Duodenal mucosa (tissue), 2 donors: ENCODE data around the gene ATG101.

ENCODE experiments used
- H3K27ac ChIP-seq: one replicate; pipeline ENCODE4 v1.7.0; 2013; ENCODE audit warnings: low read depth, low read length
- H3K27me3 ChIP-seq, 2 donors: one replicate each; pipeline ENCODE4 v1.7.0; 2013; ENCODE audit warnings: low read length in 2 of 2, control low read depth in 1 of 2; ENCODE audit not compliant: insufficient read depth in 2 of 2, control insufficient read depth in 1 of 2
- H3K36me3 ChIP-seq, 2 donors: one replicate each; pipeline ENCODE4 v1.7.0; 2013; ENCODE audit warnings: low read length in 2 of 2, control low read depth in 1 of 2; ENCODE audit not compliant: insufficient read depth in 2 of 2, control insufficient read depth in 1 of 2
- H3K4me1 ChIP-seq, 2 donors: one replicate each; pipeline ENCODE4 v1.7.0; 2013; ENCODE audit warnings: low read length in 2 of 2, control low read depth in 1 of 2; ENCODE audit not compliant: insufficient read depth in 2 of 2, control insufficient read depth in 1 of 2
- H3K4me3 ChIP-seq, 2 donors: one replicate each; pipeline ENCODE4 v1.7.0; 2013; ENCODE audit warnings: low read length in 2 of 2, low read depth in 1 of 2
- H3K9ac ChIP-seq, 2 donors: one replicate each; pipeline ENCODE4 v1.7.0; 2013; ENCODE audit warnings: low read length in 2 of 2, low read depth in 1 of 2
- H3K9me3 ChIP-seq, 2 donors: one replicate each; pipeline ENCODE4 v1.7.0; 2013; ENCODE audit warnings: low read length in 2 of 2, control low read depth in 1 of 2; ENCODE audit not compliant: control insufficient read depth in 1 of 2

ATG101 gene, protein sequence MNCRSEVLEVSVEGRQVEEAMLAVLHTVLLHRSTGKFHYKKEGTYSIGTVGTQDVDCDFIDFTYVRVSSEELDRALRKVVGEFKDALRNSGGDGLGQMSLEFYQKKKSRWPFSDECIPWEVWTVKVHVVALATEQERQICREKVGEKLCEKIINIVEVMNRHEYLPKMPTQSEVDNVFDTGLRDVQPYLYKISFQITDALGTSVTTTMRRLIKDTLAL

DNA sequence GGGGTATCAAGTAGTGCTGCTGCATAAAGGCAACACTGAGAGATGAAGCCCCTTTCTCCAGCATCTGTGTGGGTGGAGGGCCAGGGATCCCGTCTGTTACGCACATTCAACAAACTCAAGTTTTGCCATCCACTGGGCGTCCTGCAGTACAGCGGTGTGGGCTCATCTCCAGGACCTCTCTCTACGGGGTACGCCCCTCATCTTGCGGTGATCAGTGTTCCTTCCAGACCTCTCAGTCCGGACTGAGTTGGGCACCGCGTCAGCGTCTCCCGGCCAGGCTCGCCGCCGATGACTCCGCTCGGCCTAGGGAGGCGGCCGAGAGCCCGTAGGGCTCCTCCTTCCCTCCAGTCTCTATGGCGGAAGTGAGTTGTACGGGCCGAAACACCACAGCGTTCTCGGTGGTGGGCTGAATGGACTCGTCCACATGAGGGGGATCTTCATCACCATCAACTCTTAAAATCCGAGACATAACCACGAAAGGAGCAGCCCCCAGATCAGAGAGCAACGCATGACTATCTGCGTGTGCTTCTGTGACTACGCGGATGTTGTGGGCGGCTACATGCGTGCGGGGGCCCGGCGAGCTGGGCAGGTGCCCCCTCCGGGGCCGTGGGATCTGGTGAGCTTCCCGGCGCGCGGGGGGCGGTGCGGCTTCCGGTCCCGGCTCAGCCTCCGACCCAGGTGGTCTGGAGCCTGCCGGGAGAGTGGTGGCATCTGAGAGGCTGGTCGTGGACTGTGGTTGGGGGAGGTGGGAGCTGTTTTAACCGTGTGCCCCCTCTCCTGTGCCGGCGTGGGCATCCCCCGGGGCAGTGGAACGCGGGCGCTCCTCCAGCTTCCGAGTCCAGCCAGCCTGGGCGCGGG, at the start of gene ATG101:
TSS of gene ATG101 (plus strand) at position 652 of the 858 bp plus-strand sequence. CDS start 3,673 bp downstream, outside the sequence.
- H3K9me3 ChIP-seq, result no peaks in the 10 kb centered on the region
- H3K9ac ChIP-seq, result peak within 1 kb of the TSS; percentile 74 to 96
- peak within 1 kb of the TSS; percentile 87 for H3K27ac ChIP-seq
- H3K4me1 ChIP-seq, result peaks cover 38% of the 10 kb centered on the region in 2 donors
- peaks cover 5 to 17% of the 10 kb centered on the region in 2 donors for H3K36me3 ChIP-seq
- no peaks in the 10 kb centered on the region for H3K27me3 ChIP-seq
- peak within 1 kb of the TSS; percentile 97 to 98 for H3K4me3 ChIP-seq

DNA sequence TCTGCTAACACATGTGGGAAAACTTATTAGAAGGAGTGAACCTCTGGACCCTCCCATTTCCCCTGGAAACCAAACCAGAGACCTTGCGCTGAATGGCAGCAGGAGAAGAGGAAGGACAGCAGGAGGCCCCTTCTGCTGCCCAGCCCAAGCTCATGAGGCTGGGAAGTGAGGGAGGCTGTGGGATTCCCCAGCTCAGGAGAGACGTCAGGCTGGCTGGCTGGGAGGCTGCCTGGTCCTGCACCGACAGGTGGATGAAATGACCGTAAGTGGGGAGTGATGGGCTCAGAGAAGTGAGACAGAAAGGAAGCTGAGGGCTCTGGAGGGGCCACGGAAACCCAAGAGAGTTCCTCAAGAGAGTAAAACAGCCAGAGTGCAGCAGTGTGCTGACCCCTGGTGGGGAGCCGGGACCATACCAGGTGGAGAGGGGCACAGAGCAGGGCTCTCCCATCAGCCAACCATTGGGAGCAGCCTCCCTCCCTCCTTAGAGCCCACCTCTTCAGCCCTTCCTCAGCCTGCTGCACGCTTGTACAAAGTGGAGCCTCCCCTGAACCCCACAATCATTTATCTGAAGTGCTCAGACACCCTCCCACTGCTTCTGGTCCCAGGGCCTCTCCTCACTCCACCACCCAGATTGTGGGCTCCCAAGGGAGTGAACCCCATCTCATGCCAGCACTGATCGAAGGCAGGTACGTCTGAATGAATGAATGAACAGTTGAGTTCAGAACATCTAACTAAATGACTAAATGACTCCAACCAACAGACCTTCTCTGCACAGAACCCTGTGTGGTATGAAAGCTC, 49.0 kb upstream of the ATG101 start:
- no peak overlapping the region for H3K9ac ChIP-seq
- H3K9me3 ChIP-seq, result no peaks in the 10 kb centered on the region
- peaks cover 14 to 15% of the 10 kb centered on the region in 2 donors for H3K4me1 ChIP-seq
- H3K36me3 ChIP-seq, result no peaks in the 10 kb centered on the region
- peaks cover 0 to 4% of the 10 kb centered on the region in 2 donors for H3K27me3 ChIP-seq
- no peak overlapping the region for H3K4me3 ChIP-seq
- H3K27ac ChIP-seq, result no peak overlapping the region

DNA sequence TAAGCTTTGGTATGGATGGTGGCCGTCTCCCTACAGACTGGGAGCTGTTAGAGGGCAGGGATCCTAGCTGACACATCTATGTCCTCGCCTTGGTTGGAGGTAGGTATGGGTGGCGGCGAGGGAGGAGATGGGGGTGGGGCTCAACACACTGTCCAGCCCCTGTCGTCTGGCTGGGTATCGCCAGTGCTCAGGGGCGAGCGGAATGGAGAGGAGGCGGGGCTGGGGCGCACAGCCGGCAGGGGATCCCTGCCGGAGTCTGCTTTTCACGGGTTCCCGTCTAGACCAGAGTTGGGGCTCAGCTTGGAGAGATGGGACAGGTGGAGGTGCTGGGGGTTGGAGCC, 47.0 kb upstream of the ATG101 start:
- peak overlapping the region; percentile 30 to 91 for H3K9ac ChIP-seq
- no peaks in the 10 kb centered on the region for H3K36me3 ChIP-seq
- peak overlapping the region; percentile 65 to 74 for H3K4me3 ChIP-seq

DNA sequence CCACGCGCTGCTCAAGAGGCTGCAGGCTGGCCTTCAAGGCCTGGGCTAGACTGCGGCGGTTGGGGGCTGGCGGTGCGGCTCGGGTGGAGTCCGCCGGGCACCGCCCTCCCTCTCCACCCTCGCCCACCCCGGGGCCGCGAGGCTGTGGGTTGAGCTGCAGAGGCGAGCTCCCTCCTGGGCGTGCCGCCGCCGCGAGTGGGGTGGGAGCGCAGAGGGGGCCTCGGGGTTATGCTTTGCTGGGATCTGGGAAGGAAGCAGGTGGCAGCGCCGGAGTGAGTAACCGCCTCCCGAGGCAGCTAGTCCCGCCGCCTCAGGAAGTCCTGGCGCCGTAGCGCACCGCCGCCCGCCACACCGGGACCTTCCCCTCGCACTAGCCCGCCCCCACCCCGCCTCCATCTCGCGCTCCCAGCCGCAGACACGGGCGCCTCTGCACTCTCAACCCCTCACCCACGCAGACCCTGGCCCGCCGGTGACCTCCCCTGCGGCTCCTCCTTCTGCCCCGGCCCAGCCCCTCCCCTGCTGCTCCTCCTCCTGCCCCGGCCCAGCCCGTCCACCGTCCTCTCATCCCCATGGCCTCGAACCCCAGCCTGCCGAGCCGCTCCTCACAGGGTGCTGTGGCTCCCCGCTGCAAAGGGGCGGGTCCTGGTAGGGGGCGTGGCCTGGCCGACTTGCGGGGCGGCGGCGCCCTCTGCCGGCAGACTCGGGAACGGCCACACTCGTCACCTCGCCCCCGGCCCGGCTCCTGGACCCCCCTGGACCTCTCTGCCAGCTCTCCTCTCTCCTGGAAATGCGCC, 46.4 kb upstream of the ATG101 start:
- Histone ChIP-seq H3K4me3 (peak overlapping the region; percentile 65 to 74), H3K4me1 (peaks cover 22 to 25% of the 10 kb centered on the region in 2 donors), H3K27me3 (peaks cover 0 to 3% of the 10 kb centered on the region in 2 donors), H3K36me3 (no peaks in the 10 kb centered on the region), H3K9ac (peak overlapping the region; percentile 63 to 91), H3K27ac (no peak overlapping the region), H3K9me3 (no peaks in the 10 kb centered on the region)

More for the DNA sequence above, 47.0 kb upstream of the ATG101 start:
- Histone ChIP-seq H3K27me3 (peaks cover 0 to 3% of the 10 kb centered on the region in 2 donors), H3K4me1 (peaks cover 22 to 25% of the 10 kb centered on the region in 2 donors), H3K27ac (no peak overlapping the region), H3K9me3 (no peaks in the 10 kb centered on the region)

DNA sequence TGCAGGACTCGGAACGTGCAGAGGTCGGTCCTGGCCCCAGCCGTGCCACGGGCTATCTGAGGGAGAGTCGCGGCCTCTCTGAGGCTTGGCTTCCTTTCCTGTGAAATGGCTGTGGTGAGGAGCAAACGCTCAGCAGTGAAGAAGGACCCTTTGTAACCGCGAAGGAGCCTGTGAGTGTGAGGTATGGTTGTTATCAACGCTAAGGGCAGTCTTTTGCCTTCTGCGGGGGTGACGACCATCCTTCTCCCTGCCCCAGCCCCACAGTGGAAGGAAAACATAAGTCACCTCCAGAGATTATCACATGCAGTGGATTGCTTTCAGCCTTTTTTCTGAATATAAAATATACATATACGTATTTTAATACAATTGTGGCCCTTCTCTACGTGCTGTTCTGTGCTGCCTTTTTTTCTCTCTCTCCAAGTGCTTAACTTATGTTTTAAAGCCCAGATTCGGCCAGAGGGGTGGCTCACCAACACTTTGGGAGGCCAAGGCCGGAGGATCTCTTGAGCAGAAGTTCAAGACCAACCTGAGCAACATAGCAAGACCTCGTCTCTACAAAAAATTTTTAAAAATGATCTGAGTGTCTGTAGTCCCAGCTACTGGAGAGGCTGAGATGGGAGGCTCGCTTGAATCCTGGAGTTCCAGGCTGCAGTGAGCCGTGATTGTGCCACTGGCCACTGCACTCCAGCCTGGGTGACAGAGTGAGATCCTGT, 45.6 kb upstream of the ATG101 start:
- peaks cover 22 to 25% of the 10 kb centered on the region in 2 donors for H3K4me1 ChIP-seq
- peaks cover 0 to 3% of the 10 kb centered on the region in 2 donors for H3K27me3 ChIP-seq
- no peak overlapping the region for H3K27ac ChIP-seq
- H3K9ac ChIP-seq, result peak overlapping the region; percentile 63 to 91
- H3K4me3 ChIP-seq, result peak overlapping the region; percentile 65 to 74
- H3K9me3 ChIP-seq, result no peaks in the 10 kb centered on the region
- no peaks in the 10 kb centered on the region for H3K36me3 ChIP-seq

DNA sequence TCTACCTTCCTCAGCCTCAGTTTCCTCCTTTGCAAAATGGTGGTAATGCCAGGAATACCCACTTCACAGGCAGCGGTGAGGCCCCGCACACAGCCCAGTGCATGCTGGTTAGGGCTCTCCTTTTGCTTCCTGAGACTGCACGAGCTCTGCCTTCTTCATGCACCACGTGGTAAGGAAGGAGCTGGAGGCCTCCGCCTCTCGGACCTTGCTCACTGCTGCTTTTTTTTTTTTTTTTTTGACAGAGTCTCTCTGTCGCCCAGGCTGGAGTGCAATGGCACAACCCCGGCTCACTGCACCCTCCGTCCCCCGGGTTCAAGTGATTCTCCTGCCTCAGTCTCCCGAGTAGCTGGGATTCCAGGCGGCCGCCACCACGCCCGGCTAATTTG, 44.9 kb upstream of the ATG101 start:
- H3K9me3 ChIP-seq, result no peaks in the 10 kb centered on the region
- H3K4me1 ChIP-seq, result peaks cover 22 to 25% of the 10 kb centered on the region in 2 donors
- peaks cover 0 to 3% of the 10 kb centered on the region in 2 donors for H3K27me3 ChIP-seq
- H3K27ac ChIP-seq, result peak overlapping the region; percentile 77
- peak overlapping the region; percentile 42 to 65 for H3K4me3 ChIP-seq
- H3K9ac ChIP-seq, result peak overlapping the region; percentile 60 to 63
- no peaks in the 10 kb centered on the region for H3K36me3 ChIP-seq

DNA sequence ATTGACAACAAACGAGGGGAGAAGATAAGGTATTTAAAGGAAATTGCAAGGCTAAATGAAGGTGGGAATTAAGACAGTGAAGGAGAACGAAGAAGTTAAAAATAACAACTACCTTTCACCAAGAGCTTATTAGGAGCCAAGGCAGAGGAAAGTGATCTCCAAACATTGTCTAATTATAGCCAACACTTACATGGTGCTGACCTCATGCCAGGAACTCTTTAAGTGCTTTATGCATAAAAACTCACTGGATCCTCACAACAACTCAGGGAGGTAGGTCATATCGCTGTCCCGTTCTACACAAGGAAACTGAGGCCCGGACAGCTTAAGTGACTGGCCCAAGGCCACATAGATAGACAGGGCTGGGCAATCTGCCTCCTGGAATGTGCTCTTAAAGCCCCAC, 43.5 kb upstream of the ATG101 start:
- no peak overlapping the region for H3K27ac ChIP-seq
- H3K4me1 ChIP-seq, result peaks cover 15 to 25% of the 10 kb centered on the region in 2 donors
- H3K9ac ChIP-seq, result peak overlapping the region; percentile 60 to 63

DNA sequence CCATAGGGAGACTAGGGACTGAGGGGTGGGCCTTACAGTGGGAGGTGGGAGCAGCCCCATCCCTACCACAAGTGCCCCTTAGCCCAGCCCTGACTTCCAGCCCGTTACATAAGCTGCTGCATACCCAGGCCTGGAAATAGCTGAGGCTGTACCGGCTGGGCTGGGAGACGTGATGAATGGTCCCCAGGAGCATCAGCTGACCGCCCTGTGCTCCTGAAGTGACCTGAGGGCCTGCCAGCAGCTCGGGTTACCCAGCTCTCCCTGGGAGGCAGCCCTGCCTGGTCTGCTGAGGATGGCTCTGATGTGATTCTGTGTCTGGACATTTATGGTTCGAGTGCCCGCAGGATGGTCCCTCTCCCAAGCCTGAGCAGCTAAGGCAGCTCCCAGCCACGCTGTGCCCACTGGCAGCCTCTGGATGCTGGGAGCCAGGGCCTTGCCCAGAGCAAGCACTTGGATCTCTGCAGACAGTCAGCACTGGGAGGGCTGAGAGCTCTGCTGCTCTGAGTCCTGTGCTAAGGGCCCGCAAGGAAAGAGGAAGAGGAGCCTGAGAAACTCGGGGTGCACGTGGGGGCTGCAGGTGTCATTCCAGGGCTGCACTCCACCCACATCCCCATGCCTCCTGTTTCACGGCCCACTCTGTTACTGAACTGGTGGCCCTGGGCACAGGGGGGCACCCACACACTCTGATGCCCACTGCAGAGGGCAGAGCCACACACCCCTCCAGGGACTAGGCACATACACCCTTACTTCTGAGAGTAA, 42.5 kb upstream of the ATG101 start:
- no peak overlapping the region for H3K27ac ChIP-seq
- H3K4me3 ChIP-seq, result no peak overlapping the region
- no peaks in the 10 kb centered on the region for H3K36me3 ChIP-seq
- H3K9me3 ChIP-seq, result no peaks in the 10 kb centered on the region
- H3K27me3 ChIP-seq, result peaks cover 0 to 3% of the 10 kb centered on the region in 2 donors
- peaks cover 17 to 29% of the 10 kb centered on the region in 2 donors for H3K4me1 ChIP-seq
- H3K9ac ChIP-seq, result peak overlapping the region in 1 of 2 donors; percentile 60

More for the DNA sequence above, 43.5 kb upstream of the ATG101 start:
- Histone ChIP-seq H3K4me3 (peak overlapping the region in 1 of 2 donors; percentile 40), H3K36me3 (no peaks in the 10 kb centered on the region), H3K27me3 (peaks cover 0 to 3% of the 10 kb centered on the region in 2 donors), H3K9me3 (no peaks in the 10 kb centered on the region)
